NCI-H1694 (cell line): ENCODE results near the gene ZNF350.
A peak's percentile ranks its signal among the peaks of the same experiment; 100 is the strongest.
"Not testable (repeated sequence)": the region's sequence is repeated elsewhere in the genome, so short reads cannot be mapped to it uniquely, and the experiment has no call there.

Source experiments
- DNase-seq: peaks from one replicate; lab custom pipeline; 2025; lab: John Stamatoyannopoulos, UW

Gene ZNF350

GRCh38 chr19:51986309-51987291 lies at the start of gene ZNF350:
ZNF350 (minus strand) TSS chr19:51986840; CDS start chr19:51974360, 12,480 bp downstream.
- DNase-seq: peak; percentile 62

DNA sequence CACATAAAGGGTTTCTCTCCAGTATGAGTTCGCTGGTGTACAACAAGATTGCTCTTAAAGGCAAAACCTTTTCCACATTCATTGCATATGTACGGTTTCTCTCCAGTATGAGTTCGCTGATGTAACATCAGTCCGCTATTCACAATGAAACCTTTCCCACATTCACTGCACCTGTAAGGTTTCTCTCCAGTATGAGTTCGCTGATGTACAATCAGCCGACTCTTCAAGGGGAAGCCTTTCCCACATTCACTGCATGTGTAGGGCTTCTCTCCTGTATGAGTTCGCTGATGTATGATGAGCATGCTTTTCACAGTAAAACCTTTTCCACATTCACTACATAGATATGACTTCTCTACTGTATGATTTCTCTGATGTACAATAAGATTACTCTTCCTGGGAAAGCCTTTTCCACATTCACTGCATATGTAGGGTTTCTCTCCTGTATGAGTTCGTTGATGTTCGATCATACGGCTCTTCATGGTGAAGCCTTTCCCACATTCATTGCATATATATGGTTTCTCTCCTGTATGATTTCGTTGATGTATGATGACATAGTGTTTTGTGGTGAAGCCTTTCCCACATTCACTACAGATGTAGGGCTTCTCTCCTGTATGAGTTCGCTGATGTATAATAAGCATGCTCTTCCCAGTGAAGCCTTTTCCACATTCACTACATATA lies 47.5 kb upstream of the ZNF350 start:
- DNase-seq: no peak

- peak; percentile 61 for DNase-seq
Measured at GRCh38 chr19:52028780-52029123, 42.1 kb upstream of the ZNF350 start.

GRCh38 chr19:52028027-52028779 lies 41.6 kb upstream of the ZNF350 start, which contains the start of gene ZNF614:
ZNF614 (minus strand) TSS chr19:52028379; CDS start chr19:52025745, 2,634 bp downstream.
- DNase-seq: peak; percentile 89

DNA sequence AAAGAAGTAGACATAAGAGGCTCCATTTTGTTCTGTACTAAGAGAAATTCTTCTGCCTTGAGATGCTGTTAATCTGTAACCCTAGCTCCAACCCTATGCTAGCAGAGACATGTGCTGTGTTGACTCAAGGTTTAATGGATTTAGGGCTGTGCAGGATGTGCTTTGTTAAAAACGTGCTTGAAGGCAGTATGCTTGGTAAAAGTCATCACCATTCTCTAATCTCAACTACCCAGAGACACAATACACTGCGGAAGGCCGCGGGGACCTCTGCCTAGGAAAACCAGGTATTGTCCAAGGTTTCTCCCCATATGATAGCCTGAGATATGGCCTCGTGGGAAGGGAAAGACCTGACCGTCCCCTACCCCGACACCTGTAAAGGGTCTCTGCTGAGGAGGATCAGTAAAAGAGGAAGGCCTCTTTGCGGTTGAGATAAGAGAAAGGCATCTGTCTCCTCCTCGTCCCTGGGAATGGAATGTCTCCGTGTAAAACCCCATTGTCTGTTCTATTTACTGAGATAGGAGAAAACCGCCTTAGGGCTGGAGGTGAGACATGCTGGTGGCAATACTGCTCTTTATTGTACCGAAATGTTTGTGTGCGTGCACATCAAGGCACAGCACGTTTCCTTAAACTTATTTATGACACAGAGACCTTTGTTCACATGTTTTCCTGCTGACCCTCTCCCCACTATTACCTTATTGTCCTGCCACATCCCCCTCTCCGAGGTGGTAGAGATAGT lies 39.8 kb upstream of the ZNF350 start:
- DNase-seq: not testable (repeated sequence)

DNA sequence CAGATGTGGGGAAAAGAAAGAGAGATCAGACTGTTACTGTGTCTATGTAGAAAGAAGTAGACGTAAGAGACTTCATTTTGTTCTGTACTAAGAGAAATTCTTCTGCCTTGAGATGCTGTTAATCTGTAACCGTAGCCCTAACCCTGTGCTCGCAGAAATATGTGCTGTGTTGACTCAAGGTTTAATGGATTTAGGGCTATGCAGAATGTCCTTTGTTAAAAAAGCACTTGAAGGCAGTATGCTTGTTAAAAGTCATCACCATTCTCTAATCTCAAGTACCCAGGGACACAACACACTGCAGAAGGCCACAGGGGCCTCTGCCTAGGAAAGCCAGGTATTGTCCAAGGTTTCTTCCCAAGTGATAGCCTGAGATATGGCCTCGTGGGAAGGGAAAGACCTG lies 37.8 kb upstream of the ZNF350 start:
- DNase-seq: not testable (repeated sequence)

GRCh38 chr19:52022193-52022592 lies 35.6 kb upstream of the ZNF350 start:
- no peak for DNase-seq

DNA sequence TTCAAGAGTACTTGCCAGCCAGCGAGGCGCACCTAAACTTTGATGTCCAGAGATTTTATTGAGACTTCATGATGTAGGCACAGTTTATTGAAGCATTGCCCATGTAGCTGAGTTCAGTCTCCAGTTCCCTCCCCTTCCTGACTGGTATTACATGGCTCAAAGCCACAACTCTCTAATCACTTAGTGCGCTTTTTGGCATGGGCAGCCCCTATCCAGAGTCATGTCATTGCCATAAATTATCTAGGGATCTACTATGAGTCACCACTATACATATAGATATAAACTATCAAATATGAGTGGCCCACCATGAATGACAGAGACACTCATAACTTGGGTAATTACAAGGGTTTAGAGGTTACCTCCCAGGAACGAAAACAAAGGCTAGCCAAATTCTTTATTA lies 33.9 kb upstream of the ZNF350 start:
- no peak for DNase-seq

DNA sequence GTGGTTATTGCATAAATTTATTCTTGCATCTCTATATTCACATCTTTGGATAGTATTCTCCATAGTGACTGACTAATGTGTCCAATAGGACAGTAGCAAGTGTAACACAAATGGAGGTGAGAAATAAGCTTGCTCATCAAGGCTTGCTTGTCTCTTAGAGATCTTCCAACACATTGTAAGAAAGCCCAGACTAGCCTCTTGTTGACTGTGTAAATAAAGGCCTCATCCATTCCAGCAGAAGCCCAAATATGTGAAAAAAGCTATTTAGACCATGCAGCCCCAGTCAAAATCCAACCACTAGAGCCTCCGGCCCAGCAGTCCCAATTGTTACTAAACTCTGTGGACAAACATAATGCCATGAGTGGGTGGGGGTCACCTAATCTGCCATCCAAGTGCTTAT lies 24.0 kb upstream of the ZNF350 start:
- no peak for DNase-seq

DNA sequence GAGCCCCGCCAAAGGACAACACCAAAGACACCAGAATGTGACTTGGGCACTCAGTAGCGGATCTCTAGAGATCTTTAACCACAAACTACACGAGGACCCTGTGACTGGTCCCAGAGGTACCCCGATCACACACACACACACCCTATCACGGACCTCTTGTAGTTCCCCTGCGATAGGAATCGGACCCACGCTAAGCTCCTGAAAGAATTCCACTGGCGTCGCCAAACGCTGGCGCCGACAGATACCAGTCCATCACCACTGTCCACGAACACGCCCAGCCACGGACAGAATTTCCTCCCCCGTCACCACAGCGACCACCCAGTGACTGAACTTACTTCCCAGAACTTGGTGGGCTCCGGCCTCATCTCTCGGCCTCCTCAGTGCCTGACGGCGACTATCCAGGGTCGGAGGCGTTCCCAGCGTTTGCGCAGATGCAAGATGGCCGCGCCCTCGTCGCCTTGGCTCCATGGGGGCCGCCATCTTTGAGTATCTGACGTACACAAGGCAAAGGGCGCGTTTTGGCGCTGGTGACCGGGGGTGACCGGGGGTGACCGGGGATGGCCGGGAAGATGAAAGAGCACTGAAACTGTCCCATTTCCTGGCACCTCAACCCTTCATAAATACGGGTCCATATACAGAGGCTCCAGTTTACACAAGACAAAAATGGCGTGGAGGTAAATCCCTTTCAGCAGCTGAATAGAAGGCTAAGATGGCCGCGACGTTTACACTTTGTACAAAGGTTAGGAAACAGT lies 21.3 kb upstream of the ZNF350 start, which contains the start of gene ZNF615:
ZNF615 (minus strand) TSS at position 406 of the 752 bp plus-strand sequence. CDS start 4,500 bp downstream, outside the sequence.
- peak; percentile 55 for DNase-seq

DNA sequence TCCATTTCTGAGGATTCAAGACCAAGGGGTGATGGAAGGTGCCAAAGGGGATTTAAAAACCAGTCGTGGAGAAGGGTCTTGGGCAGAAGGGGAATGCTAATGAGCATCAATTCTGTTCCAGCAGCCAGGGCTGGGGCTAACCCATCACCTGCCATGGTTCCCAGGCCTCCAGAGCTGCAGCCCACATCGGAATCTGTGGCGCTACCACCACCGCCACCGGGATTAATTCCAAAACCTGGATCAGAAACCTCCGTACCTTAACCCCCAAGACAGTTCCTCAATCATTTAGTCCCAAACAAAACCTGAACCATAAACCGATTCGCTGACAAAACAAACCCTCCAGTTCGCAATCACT lies 20.8 kb upstream of the ZNF350 start:
- DNase-seq: no peak

DNA sequence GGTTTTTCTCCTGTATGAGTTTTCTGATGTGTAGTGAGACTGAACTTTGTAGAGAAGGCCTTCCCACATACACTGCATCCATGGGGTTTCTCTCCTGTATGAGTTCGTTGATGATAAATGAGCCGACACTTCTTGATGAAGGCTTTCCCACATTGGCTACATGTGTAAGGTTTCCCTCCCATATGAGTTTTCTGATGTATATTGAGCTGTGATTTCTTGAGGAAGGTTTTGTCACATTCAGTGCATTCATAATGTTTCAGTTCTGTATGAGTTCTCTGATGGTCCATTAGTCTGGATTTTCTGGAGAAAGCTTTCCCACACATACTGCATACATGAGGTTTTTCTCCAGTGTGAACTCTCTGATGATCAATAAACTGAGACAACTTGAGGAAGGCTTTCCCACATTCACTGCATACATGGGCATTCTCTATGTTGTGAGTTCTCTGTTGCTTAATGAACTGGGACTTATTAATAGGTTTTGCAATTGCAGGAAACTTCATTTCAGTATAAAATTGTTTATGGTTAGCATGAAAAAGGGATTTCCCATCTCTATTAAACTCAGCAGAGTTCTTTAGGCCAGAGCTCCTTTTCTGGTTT lies 7.5 kb upstream of the ZNF350 start:
- DNase-seq: no peak

GRCh38 chr19:51993422-51993821 lies 6.8 kb upstream of the ZNF350 start:
- no peak for DNase-seq

GRCh38 chr19:51983361-51983760 lies 3.3 kb downstream of the ZNF350 start:
- no peak for DNase-seq

GRCh38 chr19:51980926-51981325 lies 5.7 kb downstream of the ZNF350 start:
- DNase-seq: not testable (repeated sequence)

GRCh38 chr19:51980116-51980736 lies 6.4 kb downstream of the ZNF350 start:
- DNase-seq: no peak

DNA sequence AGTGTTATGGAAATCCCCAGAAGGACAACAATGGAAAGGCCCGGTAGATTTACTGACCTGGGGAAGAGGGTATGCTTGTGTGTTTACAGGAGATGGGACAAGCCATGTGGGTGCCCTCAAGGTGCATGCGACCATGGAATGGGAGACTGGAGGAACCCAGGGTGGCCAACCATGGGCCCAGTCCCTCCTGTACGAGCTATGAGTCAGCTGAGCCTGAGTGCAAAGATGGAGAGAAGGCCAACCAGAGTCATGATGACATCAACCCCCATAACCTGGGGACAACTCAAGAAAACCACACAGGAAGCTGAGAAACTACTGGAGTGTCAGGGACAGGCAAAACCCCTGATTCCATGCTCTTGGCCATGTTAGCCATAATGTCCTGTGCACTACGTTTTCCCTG lies 7.8 kb downstream of the ZNF350 start:
- no peak for DNase-seq

DNA sequence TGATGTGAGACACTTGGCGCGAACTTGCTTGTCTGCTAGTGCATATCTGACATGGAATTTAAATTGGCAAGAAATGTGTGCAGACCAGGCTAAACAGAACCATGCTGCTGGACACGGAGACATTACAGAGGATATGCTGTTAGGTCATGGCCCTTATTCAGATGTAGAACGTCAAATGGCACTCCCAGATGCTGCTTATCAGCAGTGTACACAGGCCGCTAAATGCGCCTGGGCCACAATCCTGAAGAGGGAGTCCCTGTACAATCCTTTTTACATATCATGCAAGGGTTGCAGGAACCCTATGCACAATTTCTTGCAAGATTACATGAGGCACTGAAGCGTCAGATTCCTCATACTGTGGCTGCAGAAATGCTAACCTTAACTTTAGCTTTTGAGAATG lies 9.3 kb downstream of the ZNF350 start:
- no peak for DNase-seq

DNA sequence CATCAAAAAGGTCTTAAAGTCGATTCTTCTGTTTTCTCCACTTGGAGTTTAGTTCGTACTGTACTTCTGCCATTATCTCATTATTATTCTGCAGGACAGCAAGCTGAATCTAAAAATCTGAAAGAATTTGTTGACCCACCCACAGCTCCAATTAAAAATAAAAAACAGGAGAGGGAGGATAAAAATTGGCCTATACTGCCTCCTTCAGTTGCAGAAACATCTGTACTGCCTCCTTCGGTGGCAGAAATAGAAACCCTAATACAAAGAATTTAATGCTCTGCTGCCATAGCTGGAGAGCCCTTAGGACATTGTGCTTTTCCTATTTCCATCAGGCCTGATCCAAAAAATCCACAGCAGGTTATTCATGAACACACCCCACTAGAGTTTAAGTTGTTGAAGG lies 9.8 kb downstream of the ZNF350 start:
- DNase-seq: no peak

DNA sequence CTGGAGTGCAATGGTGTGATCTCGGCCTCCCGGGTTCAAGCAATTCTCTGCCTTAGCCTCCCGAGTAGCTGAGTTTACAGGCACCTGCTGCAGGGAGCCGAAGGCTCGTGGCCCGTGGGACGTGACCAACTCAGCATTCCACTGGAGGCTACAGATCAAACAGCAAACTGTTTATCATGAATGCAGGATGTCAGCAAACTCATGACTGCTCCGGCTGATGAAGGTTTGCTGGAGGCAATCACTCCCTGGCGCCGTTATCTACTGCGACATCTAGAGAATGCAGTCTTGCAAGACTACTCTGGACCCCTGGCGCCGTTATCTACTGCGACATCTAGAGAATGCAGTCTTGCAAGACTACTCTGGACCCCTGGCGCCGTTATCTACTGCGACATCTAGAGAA lies 10.9 kb downstream of the ZNF350 start:
- not testable (repeated sequence) for DNase-seq
